WERI-Rb-1 (cell line): ENCODE results near the gene RB1.
"Not testable (repeated sequence)": the region's sequence is repeated elsewhere in the genome, so short reads cannot be mapped to it uniquely, and the experiment has no call there.

ENCODE experiments used
- DNase-seq: peaks from one replicate; pipeline ENCODE4 v3.0.0-alpha.2; 2020
- H3K27ac ChIP-seq: fragments of 250-450 bp; sonication (Bioruptor Pico); 2 replicates; pipeline ENCODE4 v1.5.1; 2020; ENCODE audit warnings: mild to moderate bottlenecking, moderate library complexity
- H3K27me3 ChIP-seq: fragments of 250-450 bp; sonication (Bioruptor Pico); 2 replicates; pipeline ENCODE4 v1.5.1; 2021; ENCODE audit warnings: mild to moderate bottlenecking, low read depth, moderate library complexity; ENCODE audit not compliant: insufficient read depth, severe bottlenecking
- H3K36me3 ChIP-seq: fragments of 250-450 bp; sonication (Bioruptor Pico); 2 replicates; pipeline ENCODE4 v1.5.1; 2020; ENCODE audit warnings: mild to moderate bottlenecking, moderate library complexity
- H3K4me3 ChIP-seq: 2 replicates; pipeline ENCODE4 v1.5.1; 2011; ENCODE audit warnings: low read depth, mild to moderate bottlenecking, control low read depth, low read length
- H3K9me3 ChIP-seq: fragments of 250-450 bp; sonication (Bioruptor Pico); 2 replicates; pipeline ENCODE4 v1.5.1; 2021; ENCODE audit warnings: mild to moderate bottlenecking, moderate library complexity; ENCODE audit not compliant: severe bottlenecking
- TF ChIP-seq, protein P1 (sequence below): IDR thresholded peaks from 2 replicates; pipeline ENCODE4 v1.5.1; 2011; ENCODE audit warnings: low read depth, mild to moderate bottlenecking, control low read depth, inconsistent platforms, low read length

Gene RB1

GRCh38 chr13:48426052-48426451 lies 122.5 kb downstream of the RB1 start:
- Histone ChIP-seq H3K9me3 (no peaks in the 10 kb centered on the region), H3K27ac (no peak overlapping the region), H3K4me3 (no peak overlapping the region), H3K27me3 (no peaks in the 10 kb centered on the region), H3K36me3 (no peaks in the 10 kb centered on the region)
- TF ChIP-seq, protein P1, sequence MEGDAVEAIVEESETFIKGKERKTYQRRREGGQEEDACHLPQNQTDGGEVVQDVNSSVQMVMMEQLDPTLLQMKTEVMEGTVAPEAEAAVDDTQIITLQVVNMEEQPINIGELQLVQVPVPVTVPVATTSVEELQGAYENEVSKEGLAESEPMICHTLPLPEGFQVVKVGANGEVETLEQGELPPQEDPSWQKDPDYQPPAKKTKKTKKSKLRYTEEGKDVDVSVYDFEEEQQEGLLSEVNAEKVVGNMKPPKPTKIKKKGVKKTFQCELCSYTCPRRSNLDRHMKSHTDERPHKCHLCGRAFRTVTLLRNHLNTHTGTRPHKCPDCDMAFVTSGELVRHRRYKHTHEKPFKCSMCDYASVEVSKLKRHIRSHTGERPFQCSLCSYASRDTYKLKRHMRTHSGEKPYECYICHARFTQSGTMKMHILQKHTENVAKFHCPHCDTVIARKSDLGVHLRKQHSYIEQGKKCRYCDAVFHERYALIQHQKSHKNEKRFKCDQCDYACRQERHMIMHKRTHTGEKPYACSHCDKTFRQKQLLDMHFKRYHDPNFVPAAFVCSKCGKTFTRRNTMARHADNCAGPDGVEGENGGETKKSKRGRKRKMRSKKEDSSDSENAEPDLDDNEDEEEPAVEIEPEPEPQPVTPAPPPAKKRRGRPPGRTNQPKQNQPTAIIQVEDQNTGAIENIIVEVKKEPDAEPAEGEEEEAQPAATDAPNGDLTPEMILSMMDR = no peak
- DNase-seq = no peak

- H3K36me3 ChIP-seq, H3K27me3 ChIP-seq, H3K27ac ChIP-seq, DNase-seq, H3K9me3 ChIP-seq, H3K4me3 ChIP-seq: not testable (repeated sequence)
These were observed 123.3 kb downstream of the RB1 start for GRCh38 chr13:48426755-48427298.

GRCh38 chr13:48429036-48429435 lies 125.5 kb downstream of the RB1 start:
- Histone ChIP-seq H3K4me3 (no peak overlapping the region), H3K36me3 (no peaks in the 10 kb centered on the region), H3K27me3 (no peaks in the 10 kb centered on the region), H3K27ac (no peak overlapping the region), H3K9me3 (no peaks in the 10 kb centered on the region)
- TF ChIP-seq, protein P1 = no peak
- no peak for DNase-seq

DNA sequence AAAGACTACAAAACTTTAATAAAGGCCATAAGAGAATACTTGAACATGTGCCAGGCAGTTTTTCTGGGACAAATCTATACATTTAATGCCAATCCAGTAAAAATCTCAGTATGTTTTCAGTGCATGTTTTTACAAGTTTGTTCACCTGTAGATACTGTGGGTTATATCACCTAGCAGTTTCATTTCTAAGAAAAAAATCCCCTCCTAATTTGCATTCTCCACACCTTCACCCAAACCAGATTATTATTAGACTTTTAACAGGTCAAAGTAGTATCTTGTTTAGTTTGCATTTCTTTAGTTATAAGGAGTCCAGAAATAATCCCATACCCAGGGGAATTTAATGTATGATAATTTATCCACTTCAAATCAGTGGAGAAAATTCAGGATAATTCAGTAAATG lies 126.3 kb downstream of the RB1 start:
- no peaks in the 10 kb centered on the region for H3K27me3 ChIP-seq
- H3K4me3 ChIP-seq = no peak overlapping the region
- no peaks in the 10 kb centered on the region for H3K9me3 ChIP-seq
- no peak overlapping the region for H3K27ac ChIP-seq
- DNase-seq = no peak
- no peaks in the 10 kb centered on the region for H3K36me3 ChIP-seq
- TF ChIP-seq, protein P1 = no peak

DNA sequence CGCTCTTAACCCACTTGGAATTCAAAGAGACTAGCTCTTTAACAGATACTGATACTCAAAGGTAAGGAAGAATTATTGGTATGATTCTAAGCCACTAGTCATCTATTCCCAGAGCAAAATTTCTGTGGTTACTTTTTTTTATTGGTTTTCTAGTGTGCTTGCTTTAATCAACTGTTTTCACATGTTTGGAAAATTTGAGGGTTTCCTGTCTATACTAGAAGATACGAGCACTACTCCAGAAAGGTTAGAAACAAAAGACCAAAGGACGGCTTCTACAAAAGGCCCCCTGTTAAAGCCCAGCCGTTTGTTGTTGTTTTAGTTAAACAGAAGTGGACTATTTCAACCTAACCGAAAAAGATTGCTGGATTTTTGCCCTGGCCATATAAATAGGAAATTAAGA lies 127.9 kb downstream of the RB1 start:
- Histone ChIP-seq H3K27me3 (no peaks in the 10 kb centered on the region), H3K9me3 (no peaks in the 10 kb centered on the region), H3K36me3 (no peaks in the 10 kb centered on the region), H3K27ac (no peak overlapping the region), H3K4me3 (no peak overlapping the region)
- TF ChIP-seq, protein P1 = no peak
- no peak for DNase-seq

DNA sequence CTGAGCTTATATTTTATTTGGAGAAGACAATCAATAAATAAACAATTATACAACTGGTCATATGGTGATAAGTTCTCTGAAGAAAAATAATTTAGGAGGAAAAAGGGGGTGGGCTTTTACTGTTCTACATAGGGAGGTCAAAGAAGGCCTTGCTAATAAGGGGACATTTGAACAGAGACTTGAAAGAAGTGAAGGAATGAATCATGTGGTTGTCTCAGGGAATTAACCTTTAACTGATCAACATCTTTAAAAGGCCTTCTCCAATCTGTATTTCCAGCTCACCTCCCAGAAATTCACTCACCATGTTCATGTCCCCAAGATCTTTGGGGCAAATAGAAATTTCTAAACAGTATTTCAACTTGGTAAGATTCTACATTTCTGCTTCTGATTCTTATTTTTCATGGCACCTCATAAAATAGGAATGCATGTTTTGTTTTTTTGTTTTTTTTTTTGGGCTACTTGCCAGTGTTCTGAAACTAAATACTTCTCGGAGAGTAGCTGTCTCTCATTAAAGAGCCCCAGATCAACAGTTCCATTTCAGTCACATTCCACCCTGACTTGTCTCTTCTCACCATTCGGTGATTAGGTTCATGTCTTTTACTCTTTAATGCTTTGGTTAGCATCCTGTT lies 128.6 kb downstream of the RB1 start:
- H3K27me3 ChIP-seq = no peaks in the 10 kb centered on the region
- no peak for DNase-seq
- no peak overlapping the region for H3K4me3 ChIP-seq
- H3K27ac ChIP-seq = no peak overlapping the region
- H3K36me3 ChIP-seq = no peaks in the 10 kb centered on the region
- TF ChIP-seq, protein P1 = no peak
- no peaks in the 10 kb centered on the region for H3K9me3 ChIP-seq
